HepG2 (cell line): ENCODE data around the gene TMEM151A.

Experiments
- HDAC2 ChIP-seq: sonication (generic); formaldehyde crosslinking; IDR thresholded peaks from 2 replicates; pipeline ENCODE4 v1.4.0; 2020; ENCODE audit warnings: missing genetic modification reagents
- HNRNPLL ChIP-seq: fragments of 200-400 bp; formaldehyde crosslinking; IDR thresholded peaks from 2 replicates; pipeline ENCODE4 v1.6.1; 2017; ENCODE audit warnings: mild to moderate bottlenecking, low read depth, low read length; ENCODE audit not compliant: poor library complexity, severe bottlenecking
- MYC ChIP-seq: sonication (generic); formaldehyde crosslinking; IDR thresholded peaks from 2 replicates; pipeline ENCODE4 v1.9.0; 2021; ENCODE audit warnings: missing genetic modification reagents, borderline replicate concordance
- PHF8 ChIP-seq: sonication (generic); formaldehyde crosslinking; IDR thresholded peaks from 2 replicates; pipeline ENCODE4 v1.5.0; 2020; ENCODE audit warnings: missing genetic modification reagents
- POLR2AphosphoS5 ChIP-seq: IDR thresholded peaks from 2 replicates; pipeline ENCODE4 v1.6.1; 2012; ENCODE audit warnings: low read depth, low read length
- RNF2 ChIP-seq: fragments of 450-650 bp; conservative IDR thresholded peaks from 2 replicates; pipeline ENCODE4 v1.6.1; 2016; ENCODE audit warnings: low read depth
- SMC3 ChIP-seq: IDR thresholded peaks from 2 replicates; pipeline ENCODE4 v1.6.1; 2011; ENCODE audit warnings: low read length, improper control_type of control experiment
- TFDP1 ChIP-seq: IDR thresholded peaks from 2 replicates; pipeline ENCODE4 v1.6.1; 2016; ENCODE audit warnings: missing compliant biosample characterization, missing genetic modification reagents, borderline replicate concordance
- TRIM24 ChIP-seq: sonication (generic); formaldehyde crosslinking; IDR thresholded peaks from 2 replicates; pipeline ENCODE4 v1.8.0; 2022; ENCODE audit warnings: mild to moderate bottlenecking, missing genetic modification reagents
- ZBTB7B ChIP-seq: sonication (generic); formaldehyde crosslinking; IDR thresholded peaks from 2 replicates; pipeline ENCODE4 v1.4.0; 2020; ENCODE audit warnings: missing genetic modification reagents
- ZNF33A ChIP-seq: sonication (generic); formaldehyde crosslinking; IDR thresholded peaks from 2 replicates; pipeline ENCODE4 v1.5.1; 2020; ENCODE audit warnings: missing genetic modification reagents, mild to moderate bottlenecking, moderate library complexity, borderline replicate concordance
- ZNF441 ChIP-seq: sonication (generic); formaldehyde crosslinking; IDR thresholded peaks from 2 replicates; pipeline ENCODE4 v1.7.0; 2021; ENCODE audit warnings: missing genetic modification reagents, borderline replicate concordance
- ZSCAN31 ChIP-seq: sonication (generic); formaldehyde crosslinking; IDR thresholded peaks from 2 replicates; pipeline ENCODE4 v1.5.0; 2020; ENCODE audit warnings: low read depth, mild to moderate bottlenecking, missing genetic modification reagents
- TF ChIP-seq, protein P1 (sequence below), 2 experiments: sonication (generic) in 1 of 2; formaldehyde crosslinking in 1 of 2; IDR thresholded peaks; 2 replicates each; pipeline versions ENCODE4 v1.4.0 to v1.6.1; 2018 to 2020; ENCODE audit warnings: missing genetic modification reagents in 2 of 2, borderline replicate concordance in 1 of 2, low read depth in 1 of 2, mild to moderate bottlenecking in 1 of 2, missing biosample characterization in 1 of 2

DNA sequence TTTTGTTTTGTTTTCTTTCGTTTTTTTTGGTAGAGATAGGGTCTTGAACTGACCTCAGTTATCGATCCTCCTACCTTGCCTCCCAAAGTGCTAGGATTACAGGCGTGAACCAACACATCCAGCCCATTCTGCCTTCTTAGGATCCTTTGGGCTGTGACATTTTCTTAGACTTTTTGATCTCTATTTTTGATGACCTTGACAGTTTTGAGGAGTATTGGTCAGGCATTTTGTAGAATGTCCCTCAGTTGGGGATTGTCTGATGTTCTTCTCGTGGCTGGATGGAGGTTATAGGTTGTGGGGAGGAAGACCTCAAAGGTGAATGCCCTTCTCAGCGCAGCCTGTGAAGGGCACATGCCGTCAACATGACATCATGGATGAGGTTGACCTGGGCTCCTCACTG, 42.8 kb upstream of the TMEM151A start:
- TF ChIP-seq MYC (CRISPR knock-in tag) (no peak), PHF8 (no peak), ZNF33A (no peak), HNRNPLL (no peak), ZNF441 (CRISPR knock-in tag) (no peak), ZBTB7B (CRISPR knock-in tag) (no peak), ZSCAN31 (CRISPR knock-in tag) (no peak), POLR2AphosphoS5 (no peak), TRIM24 (no peak), HDAC2 (no peak), RNF2 (no peak), TFDP1 (CRISPR knock-in tag) (no peak), SMC3 (no peak)
- TF ChIP-seq, protein P1, sequence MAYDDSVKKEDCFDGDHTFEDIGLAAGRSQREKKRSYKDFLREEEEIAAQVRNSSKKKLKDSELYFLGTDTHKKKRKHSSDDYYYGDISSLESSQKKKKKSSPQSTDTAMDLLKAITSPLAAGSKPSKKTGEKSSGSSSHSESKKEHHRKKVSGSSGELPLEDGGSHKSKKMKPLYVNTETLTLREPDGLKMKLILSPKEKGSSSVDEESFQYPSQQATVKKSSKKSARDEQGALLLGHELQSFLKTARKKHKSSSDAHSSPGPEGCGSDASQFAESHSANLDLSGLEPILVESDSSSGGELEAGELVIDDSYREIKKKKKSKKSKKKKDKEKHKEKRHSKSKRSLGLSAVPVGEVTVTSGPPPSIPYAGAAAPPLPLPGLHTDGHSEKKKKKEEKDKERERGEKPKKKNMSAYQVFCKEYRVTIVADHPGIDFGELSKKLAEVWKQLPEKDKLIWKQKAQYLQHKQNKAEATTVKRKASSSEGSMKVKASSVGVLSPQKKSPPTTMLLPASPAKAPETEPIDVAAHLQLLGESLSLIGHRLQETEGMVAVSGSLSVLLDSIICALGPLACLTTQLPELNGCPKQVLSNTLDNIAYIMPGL (CRISPR knock-in tag; IDR thresholded peaks at IDR 0.05; ENCODE audit: borderline replicate concordance in 1 of 2, low read depth in 1 of 2) = no peak
